HUDEP-2 (cell line): ENCODE data around the gene COL3A1.

Experiments
- DNase-seq, 76 experiments: peaks; one replicate each; lab custom pipeline; 2025; ENCODE audit not compliant: unreplicated experiment in 76 of 76; lab: John Stamatoyannopoulos, UW

Gene COL3A1

GRCh38 chr2:188974164-188974563 is at the start of gene COL3A1:
Gene COL3A1 (plus strand): TSS chr2:188974373. CDS start chr2:188974490, 117 bp downstream.
- no peak for DNase-seq

DNA sequence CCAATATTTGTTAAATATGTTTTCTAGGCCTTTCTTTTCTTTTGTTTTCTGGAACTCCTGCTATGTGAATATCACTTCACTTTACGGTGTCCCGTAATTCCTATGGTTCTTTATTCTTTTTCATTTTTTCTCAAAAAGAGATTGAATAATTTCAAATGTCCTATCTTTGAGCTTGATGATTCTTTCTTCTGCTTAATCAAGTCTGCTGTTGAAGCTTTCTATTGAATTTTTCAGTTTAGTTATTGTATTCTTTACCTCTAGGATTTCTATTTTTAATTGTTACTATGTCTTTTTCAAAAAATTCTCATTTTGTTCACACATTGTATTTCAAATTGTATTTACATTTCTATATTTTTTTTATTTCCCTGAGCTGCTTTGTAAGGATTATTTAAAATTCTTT is 45.5 kb upstream of the COL3A1 start:
- no peak for DNase-seq

- DNase-seq, result no peak
Measured at GRCh38 chr2:188931361-188931760, 42.8 kb upstream of the COL3A1 start.

GRCh38 chr2:188937228-188938220 is 36.6 kb upstream of the COL3A1 start:
- DNase-seq, result no peak

DNA sequence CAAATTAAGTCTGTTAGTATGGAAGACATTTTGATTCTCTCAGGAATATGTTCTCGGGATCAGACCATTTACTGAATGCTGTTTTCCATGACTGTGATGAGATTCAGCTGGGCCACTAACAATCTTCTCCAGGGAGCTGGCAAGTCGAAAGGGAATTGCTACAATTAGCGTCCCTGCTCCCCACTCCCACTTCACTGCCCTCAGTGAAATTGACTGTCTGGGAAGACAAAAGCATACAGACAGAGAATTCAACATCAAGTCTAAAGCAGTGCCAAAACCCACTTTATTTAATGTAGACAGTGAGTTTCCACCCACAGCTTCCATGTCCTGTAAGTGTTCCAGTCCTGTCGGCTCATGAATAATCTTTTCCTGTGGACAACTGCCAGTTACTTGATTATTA is 34.0 kb upstream of the COL3A1 start:
- DNase-seq, result no peak

DNA sequence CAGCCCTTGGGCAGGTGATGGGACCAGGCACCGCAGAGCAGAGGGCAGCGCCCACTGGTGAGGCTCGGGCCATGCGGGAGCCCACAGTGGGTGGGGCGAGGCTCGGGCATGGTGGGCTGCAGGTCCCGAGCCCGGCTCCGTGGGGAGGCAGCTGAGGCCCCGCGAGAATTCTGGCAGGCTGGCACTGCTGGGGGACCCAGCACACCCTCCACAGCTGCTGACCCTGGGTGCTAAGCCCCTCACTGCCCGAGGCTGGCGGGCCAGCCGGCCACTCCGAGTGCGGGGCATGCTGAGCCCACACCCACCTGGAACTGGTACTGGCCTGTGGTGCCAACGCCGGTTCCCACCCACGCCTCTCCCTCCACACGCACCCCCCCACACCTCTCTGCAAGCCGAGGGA is 29.7 kb upstream of the COL3A1 start:
- no peak for DNase-seq

DNA sequence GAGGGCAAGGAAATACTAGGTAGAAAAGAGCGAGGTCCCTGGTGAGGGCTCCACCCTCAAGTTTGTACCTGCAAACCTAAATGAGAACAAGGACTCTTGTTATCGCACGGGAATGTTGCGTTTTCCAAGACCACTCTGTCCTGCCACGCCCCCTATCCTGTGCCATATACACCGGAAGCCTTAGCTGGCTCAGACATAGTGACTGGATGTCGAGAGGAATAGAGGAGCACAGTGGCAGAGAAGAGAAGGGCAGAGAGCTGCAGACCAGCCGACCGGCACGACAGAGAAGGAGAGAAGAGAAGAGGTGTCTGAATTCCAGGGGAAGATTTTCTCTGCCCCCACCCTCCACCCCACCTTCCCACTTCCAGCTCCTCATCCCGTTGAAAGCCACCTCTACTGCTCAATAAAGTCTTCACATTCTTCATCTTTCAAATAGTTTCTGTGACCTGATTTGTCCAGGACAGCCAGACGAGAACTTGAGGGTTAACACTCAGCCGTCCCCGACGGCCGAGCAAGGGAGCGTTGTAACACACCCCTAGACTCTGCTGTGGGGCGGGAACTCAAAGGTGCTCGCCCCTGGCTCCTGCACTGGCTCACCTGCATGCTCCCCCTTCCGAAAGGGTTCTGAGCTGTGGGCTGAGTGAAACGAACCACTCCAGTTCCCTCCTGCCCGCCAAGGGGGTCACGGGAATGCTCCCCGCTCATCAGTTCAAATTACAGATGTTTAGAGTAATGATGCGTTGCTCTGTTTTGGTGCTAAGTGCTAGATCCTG is 24.9 kb upstream of the COL3A1 start:
- no peak for DNase-seq

DNA sequence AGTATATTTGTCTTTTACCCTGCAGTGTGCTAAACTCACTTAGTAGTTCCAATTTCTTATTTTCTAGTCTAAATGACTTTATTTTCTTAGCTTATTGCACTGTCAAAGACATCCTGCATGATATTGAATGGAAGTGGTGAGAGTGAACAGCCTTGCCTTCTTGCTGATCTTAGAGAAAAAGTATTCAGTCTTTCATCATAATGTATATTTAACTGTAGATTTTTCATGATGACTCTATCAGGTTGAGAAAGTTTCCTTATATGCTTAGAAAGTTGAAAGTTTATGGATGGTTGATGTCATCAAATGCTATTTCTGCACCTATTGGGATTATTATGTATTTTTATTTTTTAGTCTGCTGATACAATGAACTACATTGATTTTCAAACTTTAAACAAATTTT is 21.3 kb upstream of the COL3A1 start:
- DNase-seq, result no peak

DNA sequence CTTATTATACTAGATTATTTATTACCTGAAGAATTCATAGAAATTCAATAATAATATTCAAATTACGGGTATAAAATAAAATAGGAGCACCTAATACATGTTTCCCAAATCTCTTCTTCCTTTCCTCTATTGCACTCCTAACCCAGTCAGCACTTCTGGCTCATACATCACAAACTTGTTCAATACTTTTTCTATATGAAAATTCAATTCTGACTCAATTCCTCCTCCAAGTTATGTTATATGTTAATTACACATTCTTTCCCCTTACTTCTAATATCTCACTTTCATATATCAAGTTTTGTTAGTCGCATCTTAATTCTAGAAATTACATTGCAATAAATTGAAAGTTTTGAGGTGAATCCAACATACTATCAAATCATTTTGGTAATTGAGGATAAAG is 17.9 kb upstream of the COL3A1 start:
- DNase-seq, result no peak

DNA sequence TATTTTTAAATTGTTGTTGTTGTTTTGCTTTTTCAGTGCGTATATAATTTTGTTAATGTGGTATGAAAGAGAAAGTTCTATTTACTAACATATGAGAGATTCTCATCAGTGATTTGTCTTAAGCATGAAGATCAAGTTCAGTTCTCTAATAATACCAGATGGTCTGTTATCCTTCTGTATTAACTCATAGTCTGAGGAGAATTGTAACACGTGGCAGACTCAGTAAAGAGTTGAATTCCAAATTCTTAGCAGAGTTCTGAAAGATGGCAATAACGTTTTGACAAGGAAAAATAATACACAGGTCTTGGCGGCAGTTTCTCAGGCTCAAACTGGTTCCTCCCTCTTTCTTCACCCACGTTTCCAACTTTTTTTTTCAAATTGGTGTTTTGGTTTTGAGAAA is 17.2 kb upstream of the COL3A1 start:
- no peak for DNase-seq

DNA sequence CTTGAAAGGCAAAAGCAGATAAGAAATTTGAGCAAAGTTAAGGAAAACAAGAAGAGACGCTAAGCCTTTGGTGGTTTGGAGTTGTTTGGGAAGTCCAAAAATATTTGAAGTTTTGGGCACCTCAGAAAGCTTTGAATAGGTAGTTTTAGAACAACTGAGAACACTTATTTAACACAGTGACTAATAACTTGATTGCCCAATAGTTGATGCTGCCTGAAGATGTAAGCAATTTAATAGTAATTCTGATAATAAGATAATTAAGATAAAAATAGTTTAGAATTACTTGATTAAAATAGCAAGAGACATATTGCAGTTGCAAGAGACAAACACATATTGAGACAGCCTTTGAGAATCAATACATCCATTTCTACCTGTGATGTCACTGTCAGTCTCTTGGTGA is 16.5 kb upstream of the COL3A1 start:
- DNase-seq, result no peak

- no peak for DNase-seq
Measured at GRCh38 chr2:188963741-188964140, 10.4 kb upstream of the COL3A1 start.

- DNase-seq, result no peak
Measured at GRCh38 chr2:188964976-188965546, 9.1 kb upstream of the COL3A1 start.

GRCh38 chr2:188965563-188965962 is 8.6 kb upstream of the COL3A1 start:
- DNase-seq, result no peak

DNA sequence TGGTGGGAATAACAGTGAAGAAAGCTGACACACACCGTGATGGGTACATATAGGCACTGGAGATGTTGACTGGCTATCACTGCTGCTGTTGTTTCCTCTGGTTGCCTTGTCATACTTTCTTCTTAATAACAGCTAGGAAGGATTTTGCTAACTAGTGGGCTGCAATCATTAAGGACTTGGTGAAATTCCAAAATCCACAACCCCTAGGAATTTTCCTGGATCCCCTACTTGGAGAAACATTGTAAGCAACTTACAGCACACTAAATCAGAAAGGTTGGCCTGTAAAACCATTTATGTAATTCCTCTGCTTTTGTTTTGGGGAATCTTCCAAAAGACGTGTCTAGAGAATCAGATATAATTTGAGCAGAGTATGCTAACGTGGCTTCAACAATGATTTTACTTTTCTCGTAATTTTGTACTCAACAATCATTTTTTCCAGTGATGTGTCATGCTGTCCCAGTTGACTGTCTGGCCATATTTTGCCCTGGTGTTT is 8.0 kb upstream of the COL3A1 start:
- DNase-seq, result no peak

DNA sequence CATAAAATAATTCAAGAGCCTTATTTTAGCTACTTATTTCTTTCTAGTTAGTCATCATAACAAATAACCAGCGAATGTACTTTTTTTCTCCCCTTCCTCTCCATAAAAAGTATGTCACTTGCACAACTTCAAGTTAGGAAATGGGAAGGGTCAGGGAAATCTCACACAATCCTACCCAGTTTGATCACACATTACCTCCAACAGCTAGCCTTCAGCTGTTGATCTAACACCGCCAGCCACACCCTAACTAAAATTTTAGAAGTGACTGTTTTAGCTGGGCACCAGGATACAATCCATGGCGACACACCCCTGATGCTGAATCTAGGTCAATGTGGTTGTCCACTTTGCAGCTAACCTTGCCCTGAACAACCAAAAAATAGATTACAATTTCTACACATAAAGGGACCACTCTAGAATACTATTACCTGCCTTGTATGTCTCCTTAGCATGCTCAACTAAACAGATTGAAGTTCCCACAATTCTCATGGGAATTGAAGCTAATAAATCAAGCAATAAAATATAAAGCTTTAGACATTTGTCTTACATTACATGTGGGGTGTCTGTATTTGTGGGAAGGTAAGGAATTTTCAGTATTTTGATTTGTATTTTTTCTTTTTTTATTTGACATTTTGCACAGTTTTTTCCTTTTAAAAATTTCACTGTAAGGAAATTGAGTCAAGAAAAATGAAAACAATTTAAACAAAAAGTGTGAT is 7.3 kb upstream of the COL3A1 start:
- DNase-seq, result no peak

- no peak for DNase-seq
Measured at GRCh38 chr2:188969236-188969635, 4.9 kb upstream of the COL3A1 start.

DNA sequence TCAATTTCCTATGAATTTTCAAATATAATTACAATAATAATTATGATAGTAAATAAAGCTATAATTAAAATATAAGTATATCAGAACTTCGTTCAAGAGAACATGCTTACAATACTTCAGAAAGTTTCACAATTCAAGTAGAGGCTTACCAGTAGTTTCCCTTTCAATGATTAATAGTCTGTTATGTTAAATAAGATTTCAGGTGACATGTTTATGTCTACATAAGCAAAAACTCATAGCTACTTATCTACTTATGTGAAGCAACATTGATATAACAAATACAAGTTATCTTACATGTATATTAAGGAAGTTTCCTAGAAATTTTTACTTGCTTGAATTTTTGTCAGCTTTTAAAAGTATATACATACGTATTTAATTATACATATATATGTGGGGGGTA is 4.5 kb upstream of the COL3A1 start:
- no peak for DNase-seq

- no peak for DNase-seq
Measured at GRCh38 chr2:188970211-188970610, 4.0 kb upstream of the COL3A1 start.

DNA sequence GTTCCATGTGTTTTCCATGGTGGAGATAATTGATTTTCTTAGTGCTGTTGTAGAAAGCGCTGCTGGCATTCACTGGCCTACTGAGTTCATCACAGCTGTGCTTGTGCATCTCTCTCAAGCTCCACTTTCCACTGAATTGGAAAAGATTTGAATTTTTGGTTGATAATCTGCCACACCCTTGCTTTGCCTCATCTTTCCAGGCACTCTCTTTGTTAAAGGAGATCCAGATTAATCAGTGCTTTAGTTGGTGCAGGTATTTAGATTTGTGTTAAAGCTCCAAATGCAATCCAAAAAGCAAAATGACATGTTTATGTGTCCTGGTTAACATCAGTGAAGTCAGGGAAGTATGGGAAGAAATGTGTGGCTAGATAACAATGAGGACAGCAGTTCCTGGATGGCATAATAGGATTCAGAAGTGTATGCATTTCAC is 2.7 kb upstream of the COL3A1 start:
- DNase-seq, result no peak

GRCh38 chr2:188973641-188974040 is 532 bp upstream of the COL3A1 start:
- DNase-seq, result no peak
